Stimulated activated CD8-positive, alpha-beta memory T cell treated with anti-CD3 and anti-CD28 coated beads, Interleukin-4, amount 100 ng/mL, for 1 hour (primary cell): Measurements from ENCODE around the gene PPIE.

Experiments
- DNase-seq, 2 donors: peaks; one replicate each; pipeline ENCODE4 v3.0.0-alpha.2; 2020; ENCODE audit warnings: low read depth in 2 of 2, low spot score in 1 of 2

PPIE gene

GRCh38 chr1:39800471-39800835, 61.8 kb downstream of the PPIE start:
- no peak for DNase-seq

DNA sequence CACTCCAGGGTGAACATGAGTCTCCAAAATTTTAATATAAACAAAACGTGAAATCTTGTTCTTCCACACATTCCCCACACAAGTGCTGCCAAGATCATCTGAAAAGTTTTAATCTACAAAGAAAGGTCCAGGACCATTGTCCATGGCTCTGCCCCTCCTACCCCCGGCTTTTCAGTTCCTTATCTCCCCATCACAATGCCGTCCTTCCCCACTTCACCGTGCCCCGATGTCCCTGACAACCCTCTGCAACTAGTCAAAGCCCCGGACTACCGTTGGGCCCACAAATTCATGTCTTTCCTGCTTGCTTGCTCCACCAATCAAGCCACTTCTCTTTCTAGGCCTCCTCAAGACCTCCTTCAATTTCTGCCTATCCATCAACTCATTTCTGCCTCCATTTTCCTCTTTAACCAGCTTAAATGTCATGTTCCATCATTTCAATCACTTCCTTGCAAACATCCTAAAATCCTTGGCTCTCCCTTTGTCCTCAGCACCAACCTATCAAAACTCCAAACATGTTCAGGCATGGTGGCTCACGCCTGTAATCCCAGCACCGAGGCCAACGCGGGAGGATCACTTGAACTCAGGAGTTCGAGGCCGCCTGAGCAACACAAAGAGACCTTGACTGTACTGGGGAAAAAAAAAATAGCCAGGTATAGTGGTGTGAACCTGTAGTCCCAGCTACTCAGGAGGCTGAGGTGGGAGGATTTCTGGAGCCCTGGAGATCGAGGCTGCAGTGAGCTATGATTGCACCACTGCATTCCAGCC, 64.0 kb downstream of the PPIE start:
- no peak for DNase-seq

DNA sequence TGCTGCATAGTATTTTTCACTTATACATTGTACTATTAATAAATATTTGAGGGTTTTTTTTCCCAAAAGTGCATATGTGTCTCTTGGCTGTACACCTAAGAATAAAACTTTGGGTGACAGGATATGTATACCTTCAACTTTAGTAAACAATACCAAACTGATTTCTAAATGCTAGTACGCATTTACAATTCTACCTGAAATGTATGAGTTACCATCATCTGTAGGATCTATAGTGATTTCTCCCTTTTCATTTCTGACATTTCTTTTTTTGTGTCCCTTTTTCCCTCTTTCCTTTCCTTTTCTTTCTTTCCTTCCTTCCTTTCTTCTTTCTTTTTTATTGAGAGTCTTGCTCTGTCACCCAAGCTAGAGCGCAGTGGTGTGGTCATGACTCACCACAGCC, 66.7 kb downstream of the PPIE start:
- DNase-seq, result no peak

- no peak for DNase-seq
These were observed 70.3 kb downstream of the PPIE start for GRCh38 chr1:39808784-39809517.

DNA sequence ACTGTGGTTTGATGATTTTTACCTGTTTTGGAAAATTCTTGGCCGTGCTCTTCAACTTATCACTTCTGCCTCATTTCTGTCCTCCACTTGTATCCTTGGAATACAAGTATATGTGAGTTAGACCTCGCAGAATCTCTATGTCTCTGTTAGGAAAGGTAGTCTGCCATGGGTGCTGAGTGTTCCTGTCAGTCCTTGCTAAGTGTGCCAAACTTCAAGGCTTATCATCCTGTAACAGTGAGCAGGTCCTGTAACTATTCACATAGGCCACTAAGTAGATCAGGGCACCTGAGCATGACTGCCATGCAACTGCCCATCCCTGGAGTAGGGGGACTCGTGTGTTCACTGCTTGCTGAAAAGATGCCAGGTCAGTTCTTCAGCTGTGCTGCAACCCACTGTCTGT, 74.2 kb downstream of the PPIE start:
- no peak for DNase-seq
